H4 (cell line): ENCODE data around the gene CDKN1B. TPM values are rescaled to one million over a fixed set of nuclear protein-coding genes. Genes with fewer than 3 reads are reported as not detected.
A peak's percentile ranks its signal among the peaks of the same experiment; 100 is the strongest.
"Not testable (repeated sequence)": the region's sequence is repeated elsewhere in the genome, so short reads cannot be mapped to it uniquely, and the experiment has no call there.

ENCODE experiments used
- DNase-seq: peaks from one replicate; pipeline ENCODE4 v3.0.0-alpha.2; 2015; ENCODE audit warnings: low spot score
- total RNA-seq: library from RNA; depleted of rRNA; stranded (reverse); fragments of >200 nt; shearing (Covaris generic); gene quantifications from 2 replicates; pipeline ENCODE4 v1.2.3, GENCODE V29; 2014

The CDKN1B gene
- total RNA-seq, 1 experiment from 2014 or later: 27.3 TPM

- DNase-seq: no peak
These were observed 7.4 kb downstream of the CDKN1B start for GRCh38 chr12:12724421-12725085.

GRCh38 chr12:12725086-12725955 lies 8.2 kb downstream of the CDKN1B start:
- DNase-seq: peak; percentile 100

- no peak for DNase-seq
These were observed 8.9 kb downstream of the CDKN1B start for GRCh38 chr12:12725956-12726554.

- DNase-seq: peak; percentile 67
These were observed 9.5 kb downstream of the CDKN1B start for GRCh38 chr12:12726555-12727093.

GRCh38 chr12:12731178-12731577 lies 14.0 kb downstream of the CDKN1B start:
- DNase-seq: no peak

- no peak for DNase-seq
These were observed 14.6 kb downstream of the CDKN1B start for GRCh38 chr12:12731785-12732184.

GRCh38 chr12:12733118-12733517 lies 15.9 kb downstream of the CDKN1B start:
- DNase-seq: no peak

GRCh38 chr12:12734054-12734453 lies 16.9 kb downstream of the CDKN1B start:
- no peak for DNase-seq

GRCh38 chr12:12734561-12735071 lies 17.4 kb downstream of the CDKN1B start:
- DNase-seq: no peak

- no peak for DNase-seq
These were observed 18.1 kb downstream of the CDKN1B start for GRCh38 chr12:12735301-12735700.

- DNase-seq: no peak
These were observed 19.9 kb downstream of the CDKN1B start for GRCh38 chr12:12736759-12737676.

- DNase-seq: not testable (repeated sequence)
These were observed 21.0 kb downstream of the CDKN1B start for GRCh38 chr12:12738152-12738551.

- DNase-seq: no peak
These were observed 24.5 kb downstream of the CDKN1B start for GRCh38 chr12:12741660-12742059.

GRCh38 chr12:12744546-12745305 lies 27.6 kb downstream of the CDKN1B start:
- no peak for DNase-seq

- no peak for DNase-seq
These were observed 28.5 kb downstream of the CDKN1B start for GRCh38 chr12:12745576-12746211.

- no peak for DNase-seq
These were observed 30.1 kb downstream of the CDKN1B start for GRCh38 chr12:12747278-12747677.

- no peak for DNase-seq
These were observed 30.9 kb downstream of the CDKN1B start for GRCh38 chr12:12748044-12748443.

GRCh38 chr12:12749433-12749832 lies 32.3 kb downstream of the CDKN1B start:
- DNase-seq: peak; percentile 98

GRCh38 chr12:12755923-12756322 lies 38.8 kb downstream of the CDKN1B start:
- DNase-seq: no peak

- DNase-seq: no peak
These were observed 40.0 kb downstream of the CDKN1B start for GRCh38 chr12:12757121-12757520.
